DND-41 (cell line): ENCODE data around the gene SLC50A1.

Experiments
- ATAC-seq: fragments of 200-7000 bp; cut with Tn5 transposase; 3 replicates; pipeline ENCODE4 v1.9.1; 2021; ENCODE audit warnings: low read depth; ENCODE audit not compliant: insufficient read depth
- DNase-seq: peaks from one replicate; pipeline ENCODE4 v3.0.0-alpha.2; 2020
- H2AFZ ChIP-seq: 2 replicates; pipeline ENCODE4 v1.6.0; 2012; ENCODE audit warnings: low read depth, low read length
- H3K27ac ChIP-seq: 2 replicates; pipeline ENCODE4 v1.5.1; 2012; ENCODE audit warnings: low read length, inconsistent platforms
- H3K27me3 ChIP-seq: fragments of 200-600 bp; sonication (generic); 2 replicates; pipeline ENCODE4 v1.6.0; 2012; ENCODE audit warnings: low read length, mild to moderate bottlenecking, inconsistent platforms; ENCODE audit not compliant: insufficient read depth, poor library complexity
- H3K36me3 ChIP-seq: 2 replicates; pipeline ENCODE4 v1.5.1; 2012; ENCODE audit warnings: low read length, inconsistent platforms; ENCODE audit not compliant: insufficient read depth
- H3K4me1 ChIP-seq: 2 replicates; pipeline ENCODE4 v1.5.1; 2012; ENCODE audit warnings: mild to moderate bottlenecking, low read length; ENCODE audit not compliant: insufficient read depth
- H3K4me2 ChIP-seq: 2 replicates; pipeline ENCODE4 v1.6.0; 2012; ENCODE audit warnings: mild to moderate bottlenecking, moderate library complexity, low read length, inconsistent platforms; ENCODE audit not compliant: insufficient read depth
- H3K4me3 ChIP-seq, 2 experiments: fragments of 200-600 bp in 1 of 2; shearing (Covaris generic) in 1 of 2; 2 replicates each; pipeline ENCODE4 v1.5.1; 2012 to 2016; ENCODE audit warnings: inconsistent platforms in 2 of 2, low read length in 2 of 2, mild to moderate bottlenecking in 2 of 2, low read depth in 1 of 2, moderate library complexity in 1 of 2
- H3K79me2 ChIP-seq: 2 replicates; pipeline ENCODE4 v1.6.0; 2012; ENCODE audit warnings: low read length, inconsistent platforms; ENCODE audit not compliant: insufficient read depth
- H3K9ac ChIP-seq: 2 replicates; pipeline ENCODE4 v1.6.0; 2012; ENCODE audit warnings: low read depth, mild to moderate bottlenecking, inconsistent platforms, low read length, moderate library complexity
- H3K9me3 ChIP-seq: 2 replicates; pipeline ENCODE4 v1.5.1; 2012; ENCODE audit warnings: low read length, moderate library complexity, mild to moderate bottlenecking, inconsistent platforms; ENCODE audit not compliant: insufficient read depth, severe bottlenecking
- H4K20me1 ChIP-seq: 2 replicates; pipeline ENCODE4 v1.6.0; 2012; ENCODE audit warnings: low read length; ENCODE audit not compliant: insufficient read depth
- EZH2 ChIP-seq: IDR thresholded peaks from 3 replicates; pipeline ENCODE4 v1.6.1; 2012; ENCODE audit warnings: borderline replicate concordance, low read depth, mild to moderate bottlenecking, moderate library complexity, low read length, inconsistent platforms; ENCODE audit not compliant: severe bottlenecking
- TF ChIP-seq, protein P1 (sequence below): IDR thresholded peaks from 2 replicates; pipeline ENCODE4 v1.5.1; 2012; ENCODE audit warnings: borderline replicate concordance, low read length, moderate library complexity, mild to moderate bottlenecking; ENCODE audit not compliant: poor library complexity, severe bottlenecking; ENCODE audit errors: extremely low read depth

SLC50A1 gene

DNA sequence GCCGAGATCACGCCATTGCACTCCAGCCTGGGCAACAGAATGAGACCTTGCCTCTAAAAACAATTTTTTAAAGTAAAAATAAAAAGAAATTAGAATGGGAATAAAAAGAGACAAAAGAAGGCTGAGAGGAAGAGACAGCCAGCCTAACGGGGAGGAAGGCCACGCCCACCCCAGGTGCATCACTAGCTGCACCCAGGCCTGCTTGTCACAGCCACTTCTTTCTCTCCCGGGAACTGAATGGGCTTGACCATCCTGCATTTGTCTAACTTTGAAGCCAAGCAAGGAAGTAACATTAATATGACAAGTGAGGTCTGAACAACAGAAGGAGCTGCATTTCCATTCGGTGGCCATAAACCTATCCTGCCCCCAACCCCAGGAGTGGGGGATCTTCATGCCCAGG lies 28.8 kb upstream of the SLC50A1 start:
- ATAC-seq (no peak), DNase-seq (no peak)
- H3K9ac ChIP-seq, result no peak overlapping the region
- H3K36me3 ChIP-seq, result no peaks in the 10 kb centered on the region
- no peak overlapping the region for H3K27ac ChIP-seq
- H3K4me2 ChIP-seq, result no peak overlapping the region
- no peak for TF ChIP-seq EZH2
- TF ChIP-seq, protein P1, sequence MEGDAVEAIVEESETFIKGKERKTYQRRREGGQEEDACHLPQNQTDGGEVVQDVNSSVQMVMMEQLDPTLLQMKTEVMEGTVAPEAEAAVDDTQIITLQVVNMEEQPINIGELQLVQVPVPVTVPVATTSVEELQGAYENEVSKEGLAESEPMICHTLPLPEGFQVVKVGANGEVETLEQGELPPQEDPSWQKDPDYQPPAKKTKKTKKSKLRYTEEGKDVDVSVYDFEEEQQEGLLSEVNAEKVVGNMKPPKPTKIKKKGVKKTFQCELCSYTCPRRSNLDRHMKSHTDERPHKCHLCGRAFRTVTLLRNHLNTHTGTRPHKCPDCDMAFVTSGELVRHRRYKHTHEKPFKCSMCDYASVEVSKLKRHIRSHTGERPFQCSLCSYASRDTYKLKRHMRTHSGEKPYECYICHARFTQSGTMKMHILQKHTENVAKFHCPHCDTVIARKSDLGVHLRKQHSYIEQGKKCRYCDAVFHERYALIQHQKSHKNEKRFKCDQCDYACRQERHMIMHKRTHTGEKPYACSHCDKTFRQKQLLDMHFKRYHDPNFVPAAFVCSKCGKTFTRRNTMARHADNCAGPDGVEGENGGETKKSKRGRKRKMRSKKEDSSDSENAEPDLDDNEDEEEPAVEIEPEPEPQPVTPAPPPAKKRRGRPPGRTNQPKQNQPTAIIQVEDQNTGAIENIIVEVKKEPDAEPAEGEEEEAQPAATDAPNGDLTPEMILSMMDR, result no peak
- no peaks in the 10 kb centered on the region for H3K9me3 ChIP-seq
- peaks cover 10% of the 10 kb centered on the region for H3K27me3 ChIP-seq
- H3K4me1 ChIP-seq, result no peaks in the 10 kb centered on the region
- no peak overlapping the region for H2AFZ ChIP-seq
- H3K79me2 ChIP-seq, result no peaks in the 10 kb centered on the region
- H3K4me3 ChIP-seq, result no peak overlapping the region
- H4K20me1 ChIP-seq, result no peaks in the 10 kb centered on the region

DNA sequence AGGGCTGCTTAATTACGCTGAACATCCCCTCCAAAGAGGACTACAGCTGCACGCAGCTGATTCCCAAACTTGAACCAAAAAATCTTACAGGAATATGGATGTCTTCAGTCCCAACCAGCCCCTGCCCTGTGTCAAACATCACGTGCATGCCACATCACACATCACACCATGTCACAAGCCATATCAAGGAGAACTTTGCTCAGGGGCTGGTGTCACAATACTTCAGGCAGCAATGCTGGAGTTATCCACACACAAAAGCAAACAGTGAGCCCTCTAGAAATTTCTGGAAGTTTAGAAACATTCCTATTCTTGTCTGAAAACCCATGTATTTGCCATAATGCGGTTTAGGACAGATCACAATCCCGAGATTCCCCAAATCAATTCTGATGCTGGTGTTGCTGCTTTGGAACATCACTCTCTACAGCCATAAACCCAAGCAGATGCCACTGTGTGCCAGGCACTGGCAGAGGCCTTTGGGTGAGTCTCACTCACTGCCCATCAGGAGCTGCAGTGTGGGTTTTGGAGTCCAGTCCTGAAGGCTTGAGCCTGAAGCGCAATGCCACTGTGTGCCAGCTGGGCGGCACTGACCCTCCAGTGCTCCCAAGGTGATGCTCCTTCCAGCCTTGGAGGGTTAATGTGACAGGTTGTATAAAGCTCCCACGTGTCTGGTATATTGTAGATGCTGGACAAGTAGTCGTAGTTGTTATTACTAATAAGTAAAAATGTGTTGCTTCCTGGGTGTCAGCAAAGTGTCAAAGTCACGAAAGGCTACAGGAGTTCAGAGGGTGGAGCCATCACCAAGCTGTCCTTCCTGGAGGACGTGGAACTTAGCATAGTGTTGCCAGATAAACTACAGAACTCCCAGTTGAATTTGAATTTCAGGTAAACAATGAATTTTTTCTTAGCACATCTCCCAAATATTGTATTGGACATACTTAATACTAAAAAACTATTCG lies 28.1 kb upstream of the SLC50A1 start:
- Histone ChIP-seq H3K9me3 (no peaks in the 10 kb centered on the region), H3K9ac (no peak overlapping the region), H3K4me1 (no peaks in the 10 kb centered on the region), H4K20me1 (no peaks in the 10 kb centered on the region), H3K27me3 (peaks cover 7% of the 10 kb centered on the region), H3K4me3 (no peak overlapping the region), H3K4me2 (no peak overlapping the region), H2AFZ (no peak overlapping the region), H3K27ac (no peak overlapping the region), H3K36me3 (no peaks in the 10 kb centered on the region), H3K79me2 (no peaks in the 10 kb centered on the region)
- ATAC-seq (no peak), DNase-seq (no peak)
- TF ChIP-seq EZH2, result no peak
- TF ChIP-seq, protein P1, result no peak

DNA sequence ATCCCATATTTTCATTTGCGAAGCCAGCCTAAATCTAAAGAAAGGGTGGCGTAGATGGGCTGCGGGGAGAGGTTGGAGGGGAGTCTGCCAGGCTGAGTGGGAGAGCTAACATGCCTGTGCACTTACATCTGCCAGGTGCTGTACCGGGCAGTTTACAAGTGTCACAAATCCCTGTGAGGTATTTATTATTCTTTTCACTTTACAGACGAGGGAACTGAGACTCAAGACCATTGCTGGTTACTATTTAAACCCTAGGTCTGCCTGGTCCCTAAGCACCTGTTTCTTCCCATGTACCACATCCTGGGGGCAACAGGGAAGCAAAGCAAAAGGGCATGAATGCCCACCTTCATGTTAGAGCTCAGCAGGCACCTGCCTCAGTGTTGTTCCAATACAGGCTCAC lies 27.4 kb upstream of the SLC50A1 start:
- Histone ChIP-seq H4K20me1 (no peaks in the 10 kb centered on the region), H3K4me1 (no peaks in the 10 kb centered on the region), H3K27me3 (peaks cover 6% of the 10 kb centered on the region), H3K9ac (no peak overlapping the region), H3K79me2 (no peaks in the 10 kb centered on the region), H2AFZ (no peak overlapping the region), H3K4me3 (no peak overlapping the region), H3K36me3 (no peaks in the 10 kb centered on the region), H3K27ac (no peak overlapping the region), H3K9me3 (no peaks in the 10 kb centered on the region), H3K4me2 (no peak overlapping the region)
- ATAC-seq, result no peak
- TF ChIP-seq, protein P1, result no peak
- no peak for TF ChIP-seq EZH2
- DNase-seq, result no peak
